Stimulated activated naive CD4-positive, alpha-beta T cell treated with Interleukin-2 at 50 U/mL for 16 hours (primary cell): ENCODE measurements around the gene NUP210.

Experiments
- DNase-seq: peaks from one replicate; lab custom pipeline; 2025; lab: John Stamatoyannopoulos, UW

NUP210 gene

GRCh38 chr3:13274551-13275332, 145.4 kb downstream of the NUP210 start:
- DNase-seq, result no peak

GRCh38 chr3:13274125-13274524, 146.0 kb downstream of the NUP210 start:
- DNase-seq, result no peak

- DNase-seq, result no peak
Observed at GRCh38 chr3:13273604-13274105, 146.5 kb downstream of the NUP210 start.

- DNase-seq, result no peak
Observed at GRCh38 chr3:13272831-13273603, 147.1 kb downstream of the NUP210 start.

GRCh38 chr3:13269711-13270378, 150.3 kb downstream of the NUP210 start:
- DNase-seq, result no peak

GRCh38 chr3:13268961-13269441, 151.1 kb downstream of the NUP210 start:
- no peak for DNase-seq

- DNase-seq, result no peak
Observed at GRCh38 chr3:13268120-13268519, 152.0 kb downstream of the NUP210 start.

- DNase-seq, result no peak
Observed at GRCh38 chr3:13266651-13267362, 153.3 kb downstream of the NUP210 start.
